GM21576 (cell line): Measurements from ENCODE around the gene NOD2.

Experiments
- ATAC-seq: cut with Tn5 transposase; IDR thresholded peaks from one replicate; pipeline ENCODE4 v1.9.1; 2021; ENCODE audit warnings: mild to moderate bottlenecking, moderate library complexity; ENCODE audit not compliant: unreplicated experiment

Gene NOD2

GRCh38 chr16:50712560-50712898, 19.1 kb downstream of the NOD2 start:
- no peak for ATAC-seq

- ATAC-seq: no peak
Observed at GRCh38 chr16:50712956-50713355, 19.6 kb downstream of the NOD2 start.

DNA sequence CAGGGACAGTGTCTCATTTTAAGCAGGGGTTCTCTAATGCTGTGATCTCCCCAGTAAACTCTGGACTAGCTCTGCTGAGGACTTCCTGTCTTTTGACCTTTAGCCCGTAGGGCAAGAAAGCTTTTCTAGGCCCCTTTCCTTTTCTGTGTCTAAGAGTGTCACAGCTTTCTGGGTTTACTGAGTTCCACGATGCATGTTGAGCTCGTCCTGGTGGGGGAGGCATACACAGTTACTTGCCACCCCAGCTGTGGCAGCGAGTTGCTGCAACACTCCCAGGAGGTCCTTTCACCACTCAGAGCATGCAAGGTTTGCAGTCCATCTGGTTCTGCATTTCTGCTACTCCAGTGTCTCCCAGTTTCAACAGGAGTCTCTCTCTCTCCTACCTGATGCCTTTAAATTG, 23.7 kb downstream of the NOD2 start:
- no peak for ATAC-seq

DNA sequence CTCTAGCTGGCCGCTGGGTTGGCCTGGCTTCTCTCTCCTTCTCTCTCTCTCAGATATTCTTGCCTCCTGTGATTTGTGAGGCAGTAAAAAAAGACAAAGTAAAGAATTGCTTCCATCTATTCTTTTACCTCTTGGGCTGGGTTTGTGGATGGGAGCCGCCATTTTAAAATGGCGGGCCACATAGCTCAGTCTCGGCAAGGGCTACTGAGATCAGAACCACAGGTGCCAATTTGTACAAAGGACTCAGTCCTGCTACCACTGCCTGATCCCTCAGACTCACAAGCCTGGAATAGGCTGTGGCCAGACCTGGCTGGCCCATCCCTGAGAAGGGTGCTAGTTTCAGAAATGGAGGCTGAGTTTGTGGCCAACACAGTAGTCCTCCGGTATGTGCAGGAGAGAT, 24.1 kb downstream of the NOD2 start:
- no peak for ATAC-seq

DNA sequence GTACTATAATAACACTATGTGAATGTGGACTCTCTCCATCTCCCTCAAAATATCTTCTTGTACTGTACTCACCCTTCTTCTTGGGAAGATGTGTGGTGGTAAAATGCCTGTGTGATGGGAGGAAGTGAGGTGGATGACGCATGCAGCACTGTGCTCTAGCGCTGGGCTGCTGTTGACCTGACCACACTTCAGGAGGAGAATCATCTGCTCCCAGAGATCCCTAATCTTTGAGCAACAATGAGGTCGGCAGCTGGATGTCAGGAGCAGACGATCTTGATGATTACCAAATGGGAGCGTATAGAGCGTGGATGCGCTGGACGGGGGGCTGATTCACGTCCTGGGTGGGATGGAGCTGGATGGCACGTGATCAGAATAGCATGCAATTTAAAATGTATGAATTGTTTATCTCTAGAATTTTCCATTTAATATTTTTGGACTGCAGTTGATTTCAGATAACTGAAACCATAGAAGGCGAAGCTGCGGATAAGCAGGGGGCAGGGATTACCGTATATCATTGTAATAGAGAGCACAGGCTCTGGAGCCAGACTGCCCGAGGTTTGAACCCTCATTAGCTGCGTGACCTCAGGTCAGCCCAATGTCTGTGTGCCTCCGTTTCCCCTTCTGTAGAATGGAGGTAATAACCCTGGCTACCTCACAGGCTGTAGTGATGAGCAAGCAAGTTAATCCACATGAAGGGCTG, 24.8 kb downstream of the NOD2 start:
- no peak for ATAC-seq

GRCh38 chr16:50718761-50719400, 25.5 kb downstream of the NOD2 start:
- ATAC-seq: no peak

DNA sequence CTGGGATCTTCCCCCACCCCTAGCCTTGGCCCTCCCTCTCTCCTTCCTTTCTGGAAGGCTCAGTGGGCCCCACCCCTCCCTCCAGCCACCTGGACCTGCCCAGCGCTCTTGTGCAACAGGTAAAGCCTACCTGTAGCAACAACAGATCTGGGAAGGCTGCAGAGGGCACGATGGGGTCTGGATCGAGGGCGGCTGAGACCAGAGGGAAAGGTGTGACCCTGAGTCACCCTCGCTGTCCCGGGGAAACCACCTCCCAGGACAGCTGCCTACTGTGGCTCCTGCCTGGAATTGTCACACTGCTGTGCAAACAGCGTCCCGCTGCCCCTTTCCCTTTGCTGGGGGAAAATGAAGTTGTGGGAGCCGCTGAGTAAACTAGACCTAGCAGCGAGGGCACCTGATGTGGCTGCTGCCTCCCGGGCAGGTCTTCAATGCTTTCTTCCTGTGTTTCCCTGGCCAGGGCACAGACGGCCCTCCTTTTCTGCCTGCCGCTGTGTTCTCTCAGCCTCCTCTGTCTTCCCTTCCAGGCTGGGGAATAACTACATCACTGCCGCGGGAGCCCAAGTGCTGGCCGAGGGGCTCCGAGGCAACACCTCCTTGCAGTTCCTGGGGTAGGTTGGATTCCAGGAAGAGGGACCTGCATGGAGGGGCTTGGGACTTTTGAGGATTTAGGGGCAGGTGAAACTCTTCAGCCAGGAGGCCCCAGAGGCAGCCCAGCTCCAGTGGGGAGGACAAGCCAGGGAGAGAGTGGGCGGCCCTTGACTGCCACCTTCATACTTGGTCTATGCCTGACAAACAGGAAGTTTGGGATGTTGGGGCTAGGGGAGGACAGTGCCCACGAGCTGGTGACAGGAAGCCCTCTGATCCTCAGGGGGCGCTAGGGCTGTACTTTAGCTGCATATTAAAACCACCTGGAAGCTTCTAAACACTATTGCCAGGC, 26.3 kb downstream of the NOD2 start:
- ATAC-seq: no peak

GRCh38 chr16:50721549-50722404, 28.4 kb downstream of the NOD2 start:
- ATAC-seq: no peak

GRCh38 chr16:50722405-50722737, 29.0 kb downstream of the NOD2 start:
- no peak for ATAC-seq

- ATAC-seq: no peak
Observed at GRCh38 chr16:50722960-50723359, 29.6 kb downstream of the NOD2 start.

DNA sequence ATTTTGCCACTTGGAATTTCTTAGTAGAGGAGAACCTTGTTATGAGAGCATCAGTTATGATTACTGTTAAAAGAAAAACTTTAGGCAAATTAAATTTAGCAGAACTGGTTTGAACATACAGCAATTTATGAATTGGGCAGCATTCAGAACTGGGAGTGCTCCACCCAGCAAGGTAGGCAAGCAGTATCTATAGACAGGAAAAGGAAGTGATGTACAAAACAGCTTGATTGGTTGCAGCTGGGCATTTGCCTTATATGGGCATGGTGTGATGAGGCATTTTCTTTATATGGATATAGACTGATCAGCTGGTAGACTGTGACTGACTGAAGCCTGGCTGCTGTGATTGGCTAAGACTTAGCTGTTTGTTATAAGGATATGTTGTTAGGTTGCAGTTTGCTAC, 30.9 kb downstream of the NOD2 start:
- ATAC-seq: no peak

- ATAC-seq: no peak
Observed at GRCh38 chr16:50731130-50731988, 38.0 kb downstream of the NOD2 start.

DNA sequence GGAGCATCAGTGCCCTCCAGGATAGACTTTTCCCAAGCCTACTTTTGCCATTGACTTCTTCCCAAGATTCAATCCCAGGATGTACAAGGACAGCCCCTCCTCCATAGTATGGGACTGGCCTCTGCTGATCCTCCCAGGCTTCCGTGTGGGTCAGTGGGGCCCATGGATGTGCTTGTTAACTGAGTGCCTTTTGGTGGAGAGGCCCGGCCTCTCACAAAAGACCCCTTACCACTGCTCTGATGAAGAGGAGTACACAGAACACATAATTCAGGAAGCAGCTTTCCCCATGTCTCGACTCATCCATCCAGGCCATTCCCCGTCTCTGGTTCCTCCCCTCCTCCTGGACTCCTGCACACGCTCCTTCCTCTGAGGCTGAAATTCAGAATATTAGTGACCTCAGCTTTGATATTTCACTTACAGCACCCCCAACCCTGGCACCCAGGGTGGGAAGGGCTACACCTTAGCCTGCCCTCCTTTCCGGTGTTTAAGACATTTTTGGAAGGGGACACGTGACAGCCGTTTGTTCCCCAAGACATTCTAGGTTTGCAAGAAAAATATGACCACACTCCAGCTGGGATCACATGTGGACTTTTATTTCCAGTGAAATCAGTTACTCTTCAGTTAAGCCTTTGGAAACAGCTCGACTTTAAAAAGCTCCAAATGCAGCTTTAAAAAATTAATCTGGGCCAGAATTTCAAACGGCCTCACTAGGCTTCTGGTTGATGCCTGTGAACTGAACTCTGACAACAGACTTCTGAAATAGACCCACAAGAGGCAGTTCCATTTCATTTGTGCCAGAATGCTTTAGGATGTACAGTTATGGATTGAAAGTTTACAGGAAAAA, 38.8 kb downstream of the NOD2 start:
- ATAC-seq: no peak

DNA sequence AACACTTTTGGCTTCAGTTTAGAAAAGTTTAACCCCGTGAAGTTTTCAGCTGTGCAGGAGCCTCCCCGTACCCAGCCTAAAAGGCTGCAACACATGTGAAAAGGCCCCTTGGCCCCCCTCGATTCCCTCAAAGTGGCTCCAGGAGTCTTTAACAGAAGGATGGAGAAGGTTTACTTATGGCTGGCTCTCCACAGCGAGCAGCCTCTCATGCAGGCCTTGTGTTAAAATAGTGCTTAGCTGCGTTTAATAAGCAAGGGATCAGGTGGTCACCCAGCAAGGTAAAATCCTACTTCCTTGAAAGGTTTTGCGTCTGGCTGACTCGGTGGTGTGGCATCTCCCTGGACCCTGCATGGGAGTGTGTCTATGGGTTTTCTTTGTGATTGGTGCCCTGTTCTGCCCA, 40.1 kb downstream of the NOD2 start:
- no peak for ATAC-seq

- ATAC-seq: no peak
Observed at GRCh38 chr16:50735629-50736122, 42.3 kb downstream of the NOD2 start.

DNA sequence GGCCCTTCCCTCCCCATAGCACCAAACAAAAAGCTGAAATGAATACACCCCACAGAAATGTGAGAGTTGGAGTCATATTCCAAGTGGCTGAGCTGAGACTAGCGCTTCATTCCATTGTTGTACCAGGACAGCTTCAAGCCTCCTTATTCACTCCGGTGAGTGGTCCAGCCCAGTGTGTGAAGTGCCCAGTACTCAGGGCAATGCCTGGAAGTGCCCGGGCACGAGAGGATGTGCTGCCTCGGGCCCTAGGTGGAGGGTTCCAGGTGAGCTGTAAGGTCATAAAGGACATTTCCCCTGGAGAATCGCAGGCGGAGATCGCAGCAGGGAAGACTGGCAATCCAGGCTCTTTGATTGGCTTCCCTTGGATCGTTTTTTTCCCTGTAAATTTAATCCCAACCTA, 43.0 kb downstream of the NOD2 start:
- ATAC-seq: no peak

- no peak for ATAC-seq
Observed at GRCh38 chr16:50737420-50737959, 44.1 kb downstream of the NOD2 start.

- no peak for ATAC-seq
Observed at GRCh38 chr16:50739031-50739430, 45.6 kb downstream of the NOD2 start.

GRCh38 chr16:50740736-50741135, 47.3 kb downstream of the NOD2 start:
- ATAC-seq: no peak
